ENCODE measurements around the gene FRMD4A.
"Not testable (repeated sequence)": the region's sequence is repeated elsewhere in the genome, so short reads cannot be mapped to it uniquely, and the experiment has no call there.

FRMD4A gene

DNA sequence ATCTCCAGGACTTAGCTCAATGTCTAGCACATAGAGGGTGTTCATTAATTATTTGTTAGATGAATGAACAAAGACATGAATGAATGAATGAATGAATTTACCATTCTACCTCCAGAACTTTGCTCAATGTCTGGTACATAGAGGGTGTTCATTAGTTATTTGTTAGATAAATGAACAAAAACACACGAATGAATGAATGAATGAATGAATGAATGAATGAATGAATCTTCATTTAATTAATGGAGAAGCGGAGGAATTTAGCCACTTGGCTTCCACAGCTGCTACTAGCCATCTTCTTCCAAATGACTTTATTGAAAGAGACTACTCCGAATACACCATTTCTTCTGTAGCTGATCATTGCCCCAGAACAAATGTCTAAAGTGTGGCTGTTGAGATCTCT lies 368.9 kb downstream of the FRMD4A start:
- H3K36me3 Mint-ChIP-seq (ENCODE audit: low read depth), result no peaks in the 10 kb centered on the region
- no peaks in the 10 kb centered on the region for H3K9me3 Mint-ChIP-seq
- H3K27ac Mint-ChIP-seq, result no peak overlapping the region
- no peak overlapping the region for H3K4me3 Mint-ChIP-seq
- no peaks in the 10 kb centered on the region for H3K4me1 Mint-ChIP-seq (ENCODE audit: low read depth)
- H3K27me3 Mint-ChIP-seq (ENCODE audit: low read depth), result peaks cover 5% of the 10 kb centered on the region

DNA sequence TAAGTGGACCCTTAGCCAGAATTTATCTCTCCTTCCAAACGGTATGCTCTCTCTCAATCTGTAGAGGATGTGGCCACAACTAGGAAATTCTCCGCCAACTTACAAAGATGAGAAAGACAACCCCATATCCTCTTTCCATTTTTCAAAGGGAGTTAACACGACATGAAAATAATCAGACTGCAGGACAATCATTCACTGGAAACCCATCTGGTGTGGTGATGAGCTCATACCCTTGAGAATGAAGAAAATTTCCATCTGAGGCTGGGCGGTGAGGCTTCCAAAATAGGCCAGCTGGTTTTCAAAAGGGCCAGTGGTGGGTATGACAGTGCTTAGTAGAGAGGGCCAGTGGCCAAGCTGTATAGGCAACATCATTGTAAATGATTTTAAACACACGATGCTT lies 369.6 kb downstream of the FRMD4A start:
- Mint-ChIP-seq H3K9me3 (no peaks in the 10 kb centered on the region), H3K27me3 (ENCODE audit: low read depth) (peaks cover 5% of the 10 kb centered on the region), H3K27ac (no peak overlapping the region), H3K36me3 (ENCODE audit: low read depth) (no peaks in the 10 kb centered on the region), H3K4me3 (no peak overlapping the region), H3K4me1 (ENCODE audit: low read depth) (no peaks in the 10 kb centered on the region)

DNA sequence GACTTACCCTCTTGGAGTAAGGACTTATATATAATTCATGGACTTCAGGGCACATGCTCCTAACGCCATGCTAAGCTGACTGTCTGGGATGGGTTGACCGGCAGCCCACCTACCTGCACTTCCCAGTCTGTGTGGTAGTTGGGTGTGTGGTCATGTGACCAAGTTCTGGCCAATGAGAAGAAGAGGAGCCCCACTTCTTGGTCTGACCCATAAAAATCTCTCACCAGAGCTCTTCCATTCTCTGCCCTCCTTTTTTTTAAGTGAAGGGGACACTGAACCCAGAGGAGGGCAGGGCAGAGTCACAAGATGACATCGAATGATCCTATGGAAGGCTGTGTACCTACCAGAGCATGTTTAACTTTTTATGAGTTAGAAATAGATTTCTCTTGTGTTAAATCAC lies 370.1 kb downstream of the FRMD4A start:
- Mint-ChIP-seq H3K36me3 (ENCODE audit: low read depth) (no peaks in the 10 kb centered on the region), H3K27ac (no peak overlapping the region), H3K9me3 (no peaks in the 10 kb centered on the region), H3K27me3 (ENCODE audit: low read depth) (peaks cover 5% of the 10 kb centered on the region), H3K4me1 (ENCODE audit: low read depth) (no peaks in the 10 kb centered on the region), H3K4me3 (no peak overlapping the region)

DNA sequence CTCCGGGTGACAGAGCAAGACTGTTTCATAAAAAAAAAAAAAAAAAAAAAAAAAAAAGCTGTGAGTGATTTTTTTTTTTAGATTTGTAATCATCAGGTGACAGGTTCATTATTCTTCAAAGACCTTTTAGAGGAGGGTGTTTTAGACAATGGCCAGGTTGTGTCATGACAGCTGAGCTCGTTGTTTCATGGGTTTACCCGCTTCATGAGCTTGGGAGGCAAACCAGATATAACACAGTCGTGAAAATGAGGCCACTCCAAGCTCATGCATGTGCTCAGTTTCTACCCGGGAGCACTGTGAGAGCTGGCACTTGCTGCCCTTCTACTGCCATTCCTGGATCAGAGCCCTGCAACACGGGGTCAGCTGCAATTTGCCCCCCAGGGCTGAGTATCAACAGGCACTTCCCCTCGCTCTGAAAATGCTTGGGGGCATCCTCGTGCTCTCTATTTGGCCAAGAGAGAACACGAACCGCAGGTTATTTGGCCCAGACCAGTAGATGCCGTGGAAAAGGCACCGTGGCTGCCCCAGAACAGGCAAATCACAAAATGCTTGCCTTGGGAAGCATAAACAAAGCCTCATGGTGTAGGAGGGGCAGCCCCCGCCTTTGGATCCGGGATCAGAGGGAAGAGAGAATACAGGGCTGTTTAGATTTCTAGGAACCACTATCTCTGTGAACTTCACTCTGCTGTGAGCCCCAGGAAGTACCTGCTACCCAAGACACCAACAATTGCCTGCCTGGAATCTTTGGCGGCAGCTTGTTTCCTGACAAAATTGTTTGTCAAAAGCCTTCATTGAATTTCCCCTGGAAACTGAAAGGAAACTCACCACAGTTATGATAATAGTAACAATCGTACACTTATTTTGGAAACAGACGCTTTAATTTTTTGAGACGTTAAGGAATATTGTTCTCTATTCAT lies 371.0 kb downstream of the FRMD4A start:
- Mint-ChIP-seq H3K9me3 (no peaks in the 10 kb centered on the region), H3K27me3 (ENCODE audit: low read depth) (peaks cover 5% of the 10 kb centered on the region), H3K36me3 (ENCODE audit: low read depth) (no peaks in the 10 kb centered on the region), H3K4me3 (no peak overlapping the region), H3K27ac (no peak overlapping the region), H3K4me1 (ENCODE audit: low read depth) (no peaks in the 10 kb centered on the region)

DNA sequence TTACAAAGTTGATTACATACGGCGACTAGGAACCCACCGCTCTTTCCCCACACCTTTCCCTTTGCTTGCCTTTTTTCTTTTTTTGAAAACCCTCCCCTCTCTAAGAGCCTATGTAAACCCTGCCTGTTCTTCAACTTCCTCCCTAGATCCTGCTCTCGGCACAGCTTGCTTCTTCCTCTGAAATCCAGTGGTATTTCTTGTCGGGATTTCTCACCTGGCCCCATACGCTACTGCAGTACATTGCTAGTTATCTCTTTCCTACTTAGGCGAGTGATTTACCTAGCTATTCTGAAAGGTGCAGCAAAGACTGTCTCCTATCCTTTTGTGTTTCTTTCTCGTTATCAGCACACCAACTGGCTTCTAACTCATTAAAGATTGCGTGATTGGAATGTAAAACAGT lies 372.9 kb downstream of the FRMD4A start:
- H3K4me3 Mint-ChIP-seq, result no peak overlapping the region
- no peak overlapping the region for H3K27ac Mint-ChIP-seq
- no peaks in the 10 kb centered on the region for H3K36me3 Mint-ChIP-seq (ENCODE audit: low read depth)
- peaks cover 6% of the 10 kb centered on the region for H3K9me3 Mint-ChIP-seq
- H3K27me3 Mint-ChIP-seq (ENCODE audit: low read depth), result no peaks in the 10 kb centered on the region
- no peaks in the 10 kb centered on the region for H3K4me1 Mint-ChIP-seq (ENCODE audit: low read depth)

DNA sequence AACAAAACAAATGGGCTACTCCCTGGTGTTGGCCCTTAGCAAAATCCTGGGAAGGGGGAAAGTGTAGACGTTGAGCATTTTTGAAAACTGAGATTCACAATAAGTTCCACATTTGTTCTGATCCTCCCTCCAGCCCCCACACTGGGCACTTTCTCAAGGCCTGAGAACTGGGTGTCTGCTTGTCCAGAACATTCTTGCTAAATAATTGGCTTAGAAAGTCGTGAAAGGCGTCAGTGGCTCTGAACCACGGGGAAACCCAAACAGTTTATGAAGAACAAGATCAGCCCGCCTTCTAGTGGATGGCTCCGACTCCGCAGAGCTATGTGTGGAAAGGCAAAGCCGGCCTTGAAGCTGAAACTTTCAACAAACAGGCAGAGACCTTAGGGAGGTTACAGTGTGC lies 373.9 kb downstream of the FRMD4A start:
- Mint-ChIP-seq H3K9me3 (peaks cover 6% of the 10 kb centered on the region), H3K4me1 (ENCODE audit: low read depth) (no peaks in the 10 kb centered on the region), H3K4me3 (no peak overlapping the region), H3K27me3 (ENCODE audit: low read depth) (no peaks in the 10 kb centered on the region), H3K36me3 (ENCODE audit: low read depth) (no peaks in the 10 kb centered on the region), H3K27ac (no peak overlapping the region)

DNA sequence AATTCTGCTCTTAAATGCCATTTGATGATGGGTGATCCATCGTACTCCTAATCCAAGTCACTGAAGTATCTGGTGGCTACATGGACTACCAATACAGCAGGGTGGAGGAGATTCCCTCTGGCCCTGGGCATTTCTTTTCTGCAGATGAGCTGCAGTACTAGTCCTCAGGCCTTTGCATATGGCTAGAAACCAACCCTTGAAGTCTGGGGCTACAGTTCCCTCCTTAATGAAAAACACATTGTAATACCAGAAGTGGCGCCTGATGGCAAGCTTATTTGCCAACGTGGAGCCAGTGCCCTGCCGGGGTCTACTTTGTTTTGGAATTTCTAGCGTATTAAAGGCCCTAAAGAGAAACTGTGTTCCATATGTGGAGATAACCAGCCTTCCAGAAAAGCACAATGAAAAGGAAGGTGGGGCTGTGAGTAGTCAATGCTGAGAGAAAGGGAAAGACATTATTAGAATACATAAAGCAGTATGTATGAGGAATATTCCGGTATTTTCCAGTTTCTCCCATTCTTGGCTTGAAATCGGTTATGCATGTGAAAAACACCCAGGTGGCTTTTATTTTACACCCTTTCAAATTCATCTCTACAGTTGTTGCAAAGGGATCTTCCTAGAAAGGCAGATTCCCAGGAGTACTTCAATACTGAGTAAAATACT lies 375.2 kb downstream of the FRMD4A start:
- Mint-ChIP-seq H3K27me3 (ENCODE audit: low read depth) (no peaks in the 10 kb centered on the region), H3K4me1 (ENCODE audit: low read depth) (no peaks in the 10 kb centered on the region), H3K4me3 (no peak overlapping the region), H3K9me3 (peaks cover 6% of the 10 kb centered on the region), H3K36me3 (ENCODE audit: low read depth) (no peaks in the 10 kb centered on the region), H3K27ac (no peak overlapping the region)

DNA sequence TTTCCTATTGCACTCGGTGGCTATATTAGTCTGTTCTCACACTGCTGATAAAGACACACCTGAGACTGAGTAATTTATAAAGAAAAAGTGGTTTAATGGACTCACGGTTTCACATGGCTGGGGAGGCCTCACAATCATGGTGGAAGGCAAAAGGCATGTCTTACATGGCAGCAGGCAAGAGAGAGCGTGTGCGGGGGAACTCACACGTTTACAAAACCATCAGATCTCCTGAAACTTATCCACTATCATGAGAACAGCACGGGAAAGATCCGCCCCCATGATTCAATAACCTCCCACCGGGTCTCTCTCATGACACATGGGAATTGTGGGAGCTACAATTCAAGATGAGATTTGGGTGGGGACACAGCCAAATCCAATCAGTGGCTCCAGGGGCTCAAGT lies 376.5 kb downstream of the FRMD4A start:
- H3K36me3 Mint-ChIP-seq (ENCODE audit: low read depth); H3K9me3 Mint-ChIP-seq; H3K27ac Mint-ChIP-seq; H3K4me1 Mint-ChIP-seq (ENCODE audit: low read depth); H3K4me3 Mint-ChIP-seq; H3K27me3 Mint-ChIP-seq (ENCODE audit: low read depth): not testable (repeated sequence)

DNA sequence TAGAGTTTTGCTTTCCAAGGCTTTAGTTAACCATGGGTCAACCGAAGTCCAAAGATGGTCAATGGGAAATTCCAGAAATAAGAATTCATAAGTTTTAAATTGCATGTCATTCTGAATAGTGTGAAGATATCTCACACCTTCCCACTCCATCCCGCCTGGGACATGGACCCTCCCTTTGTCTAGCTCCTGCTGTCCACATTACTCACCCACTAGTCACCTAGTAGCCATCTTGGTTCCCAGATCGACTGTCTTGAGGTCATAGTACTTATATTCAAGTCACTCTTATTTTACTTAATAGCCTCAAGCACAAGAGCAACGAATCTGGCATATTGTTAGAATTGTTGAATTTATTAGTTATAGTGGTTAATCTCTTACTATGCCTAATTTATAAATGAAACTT lies 377.4 kb downstream of the FRMD4A start:
- no peaks in the 10 kb centered on the region for H3K4me1 Mint-ChIP-seq (ENCODE audit: low read depth)
- no peak overlapping the region for H3K4me3 Mint-ChIP-seq
- no peaks in the 10 kb centered on the region for H3K36me3 Mint-ChIP-seq (ENCODE audit: low read depth)
- H3K27ac Mint-ChIP-seq, result no peak overlapping the region
- H3K9me3 Mint-ChIP-seq, result peaks cover 6% of the 10 kb centered on the region
- peaks cover 2% of the 10 kb centered on the region for H3K27me3 Mint-ChIP-seq (ENCODE audit: low read depth)

DNA sequence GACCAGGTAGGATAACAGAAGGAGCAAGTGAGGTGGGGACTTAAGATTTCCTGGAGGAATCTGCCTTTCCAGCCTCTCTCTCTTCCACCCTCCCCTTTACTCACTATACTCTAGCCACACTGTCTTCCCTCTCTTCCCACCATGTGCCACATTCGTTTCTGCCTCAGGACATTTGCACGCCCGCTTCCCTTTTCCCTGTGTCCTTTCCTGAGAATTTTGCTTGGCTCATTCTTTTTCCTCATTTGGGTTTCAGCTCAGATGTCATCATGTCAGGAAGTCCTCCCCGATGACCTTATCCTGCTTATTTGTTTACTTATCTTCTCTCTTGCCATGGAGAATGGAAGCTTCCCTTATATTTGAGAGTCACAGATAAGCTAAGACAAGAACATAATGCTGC lies 380.2 kb downstream of the FRMD4A start:
- no peaks in the 10 kb centered on the region for H3K36me3 Mint-ChIP-seq (ENCODE audit: low read depth)
- H3K27me3 Mint-ChIP-seq (ENCODE audit: low read depth), result peaks cover 4% of the 10 kb centered on the region
- no peaks in the 10 kb centered on the region for H3K4me1 Mint-ChIP-seq (ENCODE audit: low read depth)
- H3K4me3 Mint-ChIP-seq, result no peak overlapping the region
- no peak overlapping the region for H3K27ac Mint-ChIP-seq
- peaks cover 6% of the 10 kb centered on the region for H3K9me3 Mint-ChIP-seq

DNA sequence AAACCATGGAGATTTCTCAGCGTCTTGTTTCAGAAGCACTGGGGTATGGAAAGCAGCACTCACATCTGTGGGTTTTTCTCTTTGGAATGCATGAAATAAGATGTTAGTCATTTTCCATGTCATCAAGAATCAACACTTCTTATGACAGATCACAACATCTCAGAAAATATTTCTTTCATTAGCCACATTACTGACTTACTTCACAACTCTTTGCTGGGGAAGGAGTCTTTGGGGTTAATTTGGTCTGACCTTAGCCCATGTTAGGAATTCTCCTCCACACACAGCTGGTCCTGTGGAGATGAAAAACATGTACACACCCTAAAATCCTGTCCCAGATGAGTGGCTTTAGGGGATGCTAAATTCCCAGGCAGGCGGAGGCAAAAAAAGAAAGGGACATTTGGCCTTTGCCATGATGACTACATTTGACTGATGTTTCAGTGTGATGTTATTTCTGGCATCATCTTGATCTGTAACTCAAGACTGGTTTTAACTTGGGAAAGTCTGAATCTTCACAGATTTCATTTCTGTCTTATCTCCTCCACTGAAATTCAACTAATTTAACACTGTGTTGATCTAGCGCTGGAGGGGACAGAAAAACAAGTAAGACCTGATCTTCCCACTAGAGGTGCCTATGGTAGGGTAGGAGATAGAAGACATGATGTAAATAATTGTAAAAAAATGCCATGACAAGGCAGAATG lies 380.7 kb downstream of the FRMD4A start:
- peaks cover 6% of the 10 kb centered on the region for H3K9me3 Mint-ChIP-seq
- H3K27me3 Mint-ChIP-seq (ENCODE audit: low read depth), result peaks cover 4% of the 10 kb centered on the region
- H3K4me3 Mint-ChIP-seq, result no peak overlapping the region
- H3K4me1 Mint-ChIP-seq (ENCODE audit: low read depth), result no peaks in the 10 kb centered on the region
- H3K27ac Mint-ChIP-seq, result no peak overlapping the region
- no peaks in the 10 kb centered on the region for H3K36me3 Mint-ChIP-seq (ENCODE audit: low read depth)

DNA sequence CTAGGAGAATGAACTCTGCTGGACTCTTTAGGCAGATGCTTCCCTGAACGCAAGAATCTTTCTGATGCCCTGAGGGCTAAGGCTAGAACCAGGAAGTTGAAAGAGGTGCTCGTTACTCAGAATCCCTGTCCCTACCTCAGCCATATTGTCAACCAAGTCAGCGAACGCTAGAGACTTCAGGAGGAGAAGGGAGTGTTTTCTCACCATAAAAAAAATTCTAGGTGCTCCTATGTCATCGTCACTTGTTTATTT lies 384.6 kb downstream of the FRMD4A start:
- H3K36me3 Mint-ChIP-seq (ENCODE audit: low read depth), result no peaks in the 10 kb centered on the region

DNA sequence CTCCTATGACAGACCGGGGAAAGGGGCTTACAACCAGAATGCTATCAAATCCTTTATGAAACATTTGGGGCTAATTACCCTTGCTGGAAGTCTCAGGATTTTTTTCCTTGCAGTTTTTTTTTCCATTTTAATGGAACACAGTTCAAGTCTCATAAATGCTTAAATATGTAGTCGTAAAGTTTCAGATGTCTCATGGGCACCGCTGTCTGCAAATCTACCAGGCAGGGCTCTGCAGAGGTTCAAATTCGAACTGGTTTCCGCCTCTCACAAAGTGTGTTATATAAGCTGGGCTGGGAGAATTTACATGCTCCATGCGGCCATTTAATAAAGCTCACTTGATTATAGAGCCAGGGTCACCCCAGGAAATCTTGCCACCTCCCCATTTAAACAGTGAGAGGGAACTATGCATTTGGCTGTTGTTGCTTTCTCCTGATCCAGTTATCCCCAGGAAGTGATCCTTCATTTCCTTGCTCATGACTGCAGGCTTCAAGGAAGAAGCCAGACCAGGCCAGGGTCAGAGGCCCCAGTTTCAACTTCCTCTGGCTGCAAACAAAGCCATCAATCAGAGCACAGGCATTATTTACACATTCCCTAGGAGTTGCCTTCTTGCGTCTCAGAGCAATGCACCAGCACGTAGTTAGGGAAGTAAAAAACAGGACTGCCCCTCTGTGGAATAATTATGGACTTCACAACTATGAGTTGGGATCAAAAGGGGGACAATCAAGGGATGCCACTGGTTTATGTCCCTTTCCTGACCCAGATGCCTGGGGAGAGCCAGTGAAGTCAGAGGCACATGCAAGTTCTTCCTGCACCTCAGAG lies 385.1 kb downstream of the FRMD4A start:
- Mint-ChIP-seq H3K36me3 (ENCODE audit: low read depth) (no peaks in the 10 kb centered on the region), H3K27ac (no peak overlapping the region), H3K27me3 (ENCODE audit: low read depth) (peaks cover 12% of the 10 kb centered on the region), H3K9me3 (peaks cover 2% of the 10 kb centered on the region), H3K4me3 (no peak overlapping the region), H3K4me1 (ENCODE audit: low read depth) (no peaks in the 10 kb centered on the region)

More for the DNA sequence above, 384.6 kb downstream of the FRMD4A start:
- H3K27ac Mint-ChIP-seq, result no peak overlapping the region
- no peaks in the 10 kb centered on the region for H3K4me1 Mint-ChIP-seq (ENCODE audit: low read depth)
- H3K9me3 Mint-ChIP-seq, result no peaks in the 10 kb centered on the region
- H3K27me3 Mint-ChIP-seq (ENCODE audit: low read depth), result peaks cover 12% of the 10 kb centered on the region
- no peak overlapping the region for H3K4me3 Mint-ChIP-seq

DNA sequence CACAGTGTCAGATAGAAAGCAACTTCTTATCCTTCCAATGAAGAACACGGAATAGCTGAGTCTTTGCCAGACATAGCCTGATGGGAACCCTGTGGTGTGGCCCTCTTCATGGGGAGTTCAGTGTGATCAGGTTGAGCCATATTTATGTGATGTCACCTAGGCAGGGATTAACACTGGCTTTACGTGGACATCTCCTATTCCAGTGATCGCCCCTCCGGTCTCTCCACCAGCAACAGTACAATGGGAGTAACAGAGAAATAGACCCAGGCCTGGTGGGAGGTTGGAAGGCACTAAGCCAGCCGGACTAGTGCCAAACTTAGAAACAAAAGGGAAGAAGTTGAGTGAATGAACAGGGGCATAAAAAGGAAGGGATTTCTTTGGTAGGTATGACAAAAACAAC lies 385.9 kb downstream of the FRMD4A start:
- Mint-ChIP-seq H3K36me3 (ENCODE audit: low read depth) (no peaks in the 10 kb centered on the region), H3K27ac (no peak overlapping the region), H3K4me3 (no peak overlapping the region), H3K4me1 (ENCODE audit: low read depth) (no peaks in the 10 kb centered on the region), H3K27me3 (ENCODE audit: low read depth) (peaks cover 12% of the 10 kb centered on the region), H3K9me3 (peaks cover 4% of the 10 kb centered on the region)

All from T-helper 1 cell treated with Interleukin-12 subunit alpha and Interleukin-12 subunit beta and Interleukin-4 antibody, amounts not matched to agents 30 μg/mL and 1 μg/mL, for 36 hours (primary cell).